Sigmoid colon (tissue), 7 donors: ENCODE data around the gene CD81. TPM values are rescaled to one million over a fixed set of nuclear protein-coding genes. Genes with fewer than 3 reads are reported as not detected.

ENCODE experiments used
- DNase-seq: peaks from one replicate; pipeline ENCODE4 v3.0.0-alpha.2; 2019
- H3K27ac ChIP-seq, 4 donors: fragments of 200-600 bp; sonication (generic); one replicate each; pipeline ENCODE4 v1.5.1; 2016 to 2019; ENCODE audit warnings: mild to moderate bottlenecking in 1 of 4
- H3K27me3 ChIP-seq, 3 donors: fragments of 200-600 bp; sonication (generic); one replicate each; pipeline ENCODE4 v1.5.1; 2019; ENCODE audit warnings: mild to moderate bottlenecking in 1 of 3
- H3K36me3 ChIP-seq, 4 donors: fragments of 200-600 bp; sonication (generic); one replicate each; pipeline ENCODE4 v1.5.1; 2016 to 2019
- H3K4me1 ChIP-seq, 4 donors: fragments of 200-600 bp; sonication (generic); one replicate each; pipeline ENCODE4 v1.5.1; 2017 to 2019
- H3K4me3 ChIP-seq, 4 donors: fragments of 200-600 bp; sonication (generic); one replicate each; pipeline ENCODE4 v1.5.1; 2017 to 2019; ENCODE audit warnings: mild to moderate bottlenecking in 2 of 4, moderate library complexity in 1 of 4
- H3K9me3 ChIP-seq, 4 donors: fragments of 200-600 bp in 3 of 4; sonication (generic) in 3 of 4; one replicate each; pipeline versions ENCODE4 v1.5.1 to v1.6.1; 2013 to 2019
- CTCF ChIP-seq, 4 experiments: fragments of 450-650 bp in 3 of 4; fragments of 200-600 bp in 1 of 4; IDR thresholded peaks; one replicate each; pipeline ENCODE4 v1.5.1; 2016 to 2019; ENCODE audit warnings: antibody characterized with exemption in 4 of 4, mild to moderate bottlenecking in 3 of 4, moderate library complexity in 2 of 4
- EP300 ChIP-seq, 4 donors: sonication (generic); formaldehyde crosslinking; IDR thresholded peaks; one replicate each; pipeline ENCODE4 v1.6.1; 2017; ENCODE audit warnings: antibody characterized with exemption in 4 of 4
- POLR2A ChIP-seq, 2 donors: fragments of 450-650 bp; IDR thresholded peaks; one replicate each; pipeline ENCODE4 v1.6.1; 2016; ENCODE audit warnings: antibody characterized with exemption in 2 of 2, mild to moderate bottlenecking in 2 of 2, moderate library complexity in 2 of 2
- POLR2AphosphoS5 ChIP-seq, 4 donors: sonication (generic); formaldehyde crosslinking; IDR thresholded peaks; one replicate each; pipeline ENCODE4 v1.6.1; 2017; ENCODE audit warnings: antibody characterized with exemption in 4 of 4
- WGBS, 2 donors: extraction: QIAGEN DNeasy Blood & Tissue Kit; methylation state at CpG; one replicate each; pipeline ENCODE4 v1.1.7; 2013; 5-methylcytosine and 5-hydroxymethylcytosine counted together
- intact Hi-C: fragments of 100-400 bp; cut with DNase I; formaldehyde crosslinking; loops from one replicate; pipeline ENCODE4 v1.15.1; 2023
- polyA plus RNA-seq, 3 donors: library from polyadenylated mRNA; stranded (reverse); fragments of 200-250 nt; gene quantifications; one replicate each; pipeline ENCODE4 v1.2.3, GENCODE V29; 2013
- total RNA-seq, 4 donors: library from RNA; depleted of rRNA; stranded (reverse); fragments of >200 nt; gene quantifications; one replicate each; pipeline ENCODE4 v1.1.0, GENCODE V29; 2016
- donor health status: healthy with polysubstance abuse.
- donor health status: Bipolar disorder and iron deficiency.
- donor health status: healthy.

Gene CD81
- total and polyA plus RNA-seq, 7 donors: 67.9 to 625 (median 401) TPM

GRCh38 chr11:2374456-2375201 lies 2.5 kb upstream of the CD81 start:
- Histone ChIP-seq H3K9me3 (no peaks in the 10 kb centered on the region), H3K4me3 (no peak overlapping the region), H3K27ac (peak overlapping the region in 1 of 4 donors; percentile 99), H3K36me3 (no peaks in the 10 kb centered on the region), H3K27me3 (no peaks in the 10 kb centered on the region), H3K4me1 (peaks cover 0 to 33% (median 21%) of the 10 kb centered on the region in 4 donors)
- 92 to 95% methylated on average over 15 of the region's 15 CpGs for WGBS, 2 donors
- no peak for TF ChIP-seq POLR2AphosphoS5 (IDR thresholded peaks at IDR 0.05)
- TF ChIP-seq CTCF (IDR thresholded peaks at IDR 0.05): no peak
- no peak for TF ChIP-seq POLR2A (IDR thresholded peaks at IDR 0.05)
- TF ChIP-seq EP300 (IDR thresholded peaks at IDR 0.05): no peak
- intact Hi-C loops: no loop called here
- peak; percentile 55 for DNase-seq

GRCh38 chr11:2375341-2375853 lies 1.7 kb upstream of the CD81 start:
- Histone ChIP-seq H3K4me3 (no peak overlapping the region), H3K27me3 (no peaks in the 10 kb centered on the region), H3K36me3 (no peaks in the 10 kb centered on the region), H3K27ac (peak overlapping the region in 2 of 4 donors; percentile 18 to 99), H3K4me1 (peaks cover 0 to 41% (median 29%) of the 10 kb centered on the region in 4 donors), H3K9me3 (no peaks in the 10 kb centered on the region)
- TF ChIP-seq POLR2AphosphoS5 (IDR thresholded peaks at IDR 0.05) (no peak), POLR2A (IDR thresholded peaks at IDR 0.05) (no peak), CTCF (IDR thresholded peaks at IDR 0.05) (no peak), EP300 (IDR thresholded peaks at IDR 0.05) (no peak)
- DNase-seq: peak; percentile 64
- intact Hi-C loops: no loop called here
- 63 to 83% methylated on average over 6 of the region's 6 CpGs for WGBS, 2 donors

- Histone ChIP-seq H3K27me3 (no peaks in the 10 kb centered on the region), H3K9me3 (no peaks in the 10 kb centered on the region), H3K27ac (peak overlapping the region in 1 of 4 donors; percentile 99), H3K4me3 (no peak overlapping the region), H3K36me3 (no peaks in the 10 kb centered on the region), H3K4me1 (peaks cover 0 to 48% (median 35%) of the 10 kb centered on the region in 4 donors)
- intact Hi-C loops: loop anchor here (2.0 kb wide), 2 partner anchors 45 to 61 kb away; no protein-coding TSS in a partner anchor
- DNase-seq: no peak
- 26 to 79% methylated on average over 16 of the region's 16 CpGs for WGBS, 2 donors
- no peak for TF ChIP-seq POLR2A (IDR thresholded peaks at IDR 0.05)
- TF ChIP-seq POLR2AphosphoS5 (IDR thresholded peaks at IDR 0.05): no peak
- TF ChIP-seq CTCF (IDR thresholded peaks at IDR 0.05): no peak
- TF ChIP-seq EP300 (IDR thresholded peaks at IDR 0.05): no peak
Measured at GRCh38 chr11:2375964-2376551, 1.1 kb upstream of the CD81 start.

- intact Hi-C loops: loop anchor here (2.0 kb wide), 3 partner anchors 43 to 73 kb away; no protein-coding TSS in a partner anchor
- Histone ChIP-seq H3K4me1 (peaks cover 0 to 65% (median 53%) of the 10 kb centered on the region in 4 donors), H3K4me3 (peak overlapping the region; percentile 86 to 100 (median 99)), H3K27me3 (no peaks in the 10 kb centered on the region), H3K36me3 (no peaks in the 10 kb centered on the region), H3K27ac (peak overlapping the region; percentile 99 to 100 (median 100)), H3K9me3 (no peaks in the 10 kb centered on the region)
- peak; percentile 88 for DNase-seq
- 1% methylated on average over 88 of the region's 88 CpGs for WGBS, 2 donors
- TF ChIP-seq POLR2AphosphoS5 (IDR thresholded peaks at IDR 0.05) (peak; percentile 54 to 74 (median 64)), POLR2A (IDR thresholded peaks at IDR 0.05) (no peak)
Measured at GRCh38 chr11:2377511-2378443, 667 bp downstream of the CD81 start.
